Skin of body (tissue), 2 donors: ENCODE results near the gene C2CD2L. TPM values are rescaled to one million over a fixed set of nuclear protein-coding genes. Genes with fewer than 3 reads are reported as not detected.
"Not testable (repeated sequence)": the region's sequence is repeated elsewhere in the genome, so short reads cannot be mapped to it uniquely, and the experiment has no call there.

Experiments
- DNase-seq: peaks from one replicate; lab custom pipeline; 2025; lab: John Stamatoyannopoulos, UW
- total RNA-seq: library from RNA; depleted of rRNA; stranded (reverse); fragments of >200 nt; gene quantifications from one replicate; pipeline ENCODE4 v1.2.3, GENCODE V29; 2014

The C2CD2L gene
- total RNA-seq, 1 donor from 2014 or later = 4.5 TPM

DNA sequence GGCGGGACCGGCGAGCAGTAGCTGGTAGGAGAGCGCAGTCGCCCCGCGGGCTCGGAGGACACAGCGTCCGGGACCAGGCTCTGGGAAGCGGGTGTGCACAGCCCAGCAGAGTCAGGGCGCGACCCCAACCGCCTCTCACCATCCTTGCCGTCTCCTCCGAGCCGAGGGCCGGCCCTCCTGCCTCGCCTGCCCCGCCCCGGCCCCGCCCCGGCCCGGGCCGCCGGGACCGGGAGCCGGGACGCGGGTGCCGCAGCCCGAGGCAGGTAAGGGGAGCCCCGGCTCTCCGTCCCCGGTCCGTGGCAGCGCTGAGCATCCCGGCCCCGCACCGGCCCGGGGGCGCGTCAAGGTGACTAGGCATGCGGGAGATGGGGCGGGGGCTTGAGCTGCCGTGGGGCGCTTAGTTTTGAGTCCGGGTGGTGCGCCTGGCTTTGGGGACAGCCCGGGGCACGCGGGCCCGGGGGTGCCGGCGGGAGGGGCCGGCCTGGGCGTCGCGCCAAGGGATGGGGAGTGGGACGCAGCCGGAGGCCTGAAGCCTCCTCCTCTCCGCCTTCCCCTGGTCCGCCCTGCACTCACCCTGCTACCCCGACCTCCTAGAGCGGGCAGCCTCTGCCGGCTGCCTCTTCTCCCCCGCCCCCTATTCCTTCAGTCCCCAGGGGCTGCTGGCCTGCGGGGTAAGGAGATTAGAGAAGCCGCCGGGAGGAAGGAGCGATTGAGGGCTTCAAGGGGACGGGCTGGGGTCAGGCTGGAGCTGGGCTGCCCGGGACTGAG lies 42.1 kb downstream of the C2CD2L start, which contains the start of gene ABCG4:
Gene ABCG4, plus strand, starts transcription at position 35 of the 768 bp plus-strand sequence. CDS start 914 bp downstream, outside the sequence.
- no peak for DNase-seq

DNA sequence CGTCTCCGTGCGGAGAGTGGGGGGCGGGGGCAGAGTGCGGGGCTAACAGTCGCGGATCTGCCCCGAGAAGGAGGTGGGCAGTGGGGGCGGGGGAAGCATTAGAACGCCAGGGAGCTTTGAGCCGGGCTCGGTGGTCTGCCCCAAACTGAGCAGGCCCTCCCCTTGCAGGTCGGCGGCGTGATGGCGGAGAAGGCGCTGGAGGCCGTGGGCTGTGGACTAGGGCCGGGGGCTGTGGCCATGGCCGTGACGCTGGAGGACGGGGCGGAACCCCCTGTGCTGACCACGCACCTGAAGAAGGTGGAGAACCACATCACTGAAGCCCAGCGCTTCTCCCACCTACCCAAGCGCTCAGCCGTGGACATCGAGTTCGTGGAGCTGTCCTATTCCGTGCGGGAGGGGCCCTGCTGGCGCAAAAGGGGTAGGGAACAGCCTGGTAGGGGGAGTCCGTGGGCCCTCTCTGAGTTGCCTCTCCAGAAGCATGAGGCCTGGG lies 42.7 kb downstream of the C2CD2L start:
- DNase-seq = no peak

DNA sequence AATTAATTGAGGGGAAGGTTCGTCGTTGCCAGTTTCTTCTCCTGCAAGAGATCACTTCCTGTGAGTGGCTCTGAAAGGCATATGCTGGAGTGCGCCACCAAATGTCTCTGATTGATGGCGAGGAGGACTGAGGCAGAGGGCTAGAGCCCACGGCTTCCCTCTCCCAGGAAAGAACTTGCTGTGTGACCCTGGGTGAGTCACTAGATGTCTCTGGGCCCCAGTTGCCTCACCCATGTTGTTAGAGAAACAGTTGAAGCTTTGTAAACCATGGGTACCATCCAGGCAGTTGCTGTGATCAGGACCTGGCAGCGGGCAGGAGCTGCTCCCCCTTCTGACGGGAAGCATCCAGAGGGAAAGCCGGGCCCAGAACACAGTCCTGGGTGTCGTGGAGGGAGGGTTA lies 44.9 kb downstream of the C2CD2L start:
- no peak for DNase-seq

DNA sequence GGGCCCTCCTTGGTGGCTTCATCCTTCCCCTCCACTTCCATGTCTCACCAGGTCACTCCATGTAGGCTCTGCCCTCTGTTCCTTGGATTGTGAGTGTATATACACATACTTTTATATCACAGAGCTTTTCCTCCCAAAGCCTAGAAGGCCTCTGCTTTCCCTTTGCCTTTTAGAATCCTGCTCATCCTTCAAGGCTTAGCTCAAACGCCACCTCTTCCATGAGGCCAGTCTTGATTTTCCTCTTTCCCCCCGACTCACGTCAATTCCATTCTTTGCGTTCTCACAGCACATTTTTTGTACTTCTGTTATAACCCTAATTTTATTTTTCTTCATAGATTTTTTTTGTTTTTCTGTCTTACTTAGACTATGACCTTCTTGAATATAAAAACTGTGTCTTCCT lies 45.5 kb downstream of the C2CD2L start:
- DNase-seq = no peak

DNA sequence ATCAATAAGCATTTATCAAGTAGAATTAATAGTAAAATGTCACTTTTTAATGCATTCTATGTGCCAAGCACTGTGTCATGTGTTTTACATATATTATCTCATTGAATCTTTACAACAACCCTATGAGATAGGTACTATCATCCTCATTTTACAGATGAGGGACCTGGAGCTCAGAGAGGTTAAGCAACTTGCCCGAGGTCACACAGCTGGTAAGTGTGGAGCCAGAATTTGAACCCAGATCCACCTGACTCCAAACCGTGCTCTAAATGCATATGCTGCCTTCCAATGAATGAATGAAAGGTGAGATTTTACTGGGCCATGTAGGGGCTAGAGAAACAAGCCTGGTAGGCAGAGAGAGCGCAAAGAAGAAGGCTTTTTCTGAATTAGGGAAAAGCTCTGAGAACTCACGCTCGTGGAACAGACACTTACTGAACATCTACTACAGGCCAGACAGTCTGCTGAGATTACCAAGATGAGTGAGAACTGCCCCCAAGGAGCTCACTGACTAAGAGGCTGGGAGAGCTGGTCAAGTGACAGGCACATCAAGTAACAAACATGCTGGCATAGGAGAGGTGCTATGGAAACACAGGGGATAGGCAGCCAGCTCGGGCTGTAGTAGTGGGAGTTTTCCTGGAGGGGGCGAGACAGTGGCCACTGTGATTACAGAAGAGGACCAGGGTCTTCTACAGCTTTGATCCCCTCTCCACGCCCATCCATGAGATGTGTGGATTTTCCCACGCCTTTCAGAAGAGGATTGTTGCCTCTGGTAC lies 46.1 kb downstream of the C2CD2L start:
- DNase-seq = no peak

DNA sequence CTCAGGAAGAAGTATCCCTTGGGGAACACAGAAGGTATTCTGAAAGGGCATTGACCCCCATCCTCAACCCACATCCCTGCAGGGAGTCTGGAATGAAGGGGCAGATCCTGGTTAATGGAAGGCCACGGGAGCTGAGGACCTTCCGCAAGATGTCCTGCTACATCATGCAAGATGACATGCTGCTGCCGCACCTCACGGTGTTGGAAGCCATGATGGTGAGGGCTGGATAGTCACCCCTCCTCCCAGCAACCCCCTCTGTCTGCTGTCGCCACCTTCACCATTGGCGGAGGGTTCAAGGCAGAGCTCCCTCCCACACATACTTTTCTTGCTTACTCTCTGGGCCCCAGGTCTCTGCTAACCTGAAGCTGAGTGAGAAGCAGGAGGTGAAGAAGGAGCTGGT lies 47.0 kb downstream of the C2CD2L start:
- DNase-seq = no peak

DNA sequence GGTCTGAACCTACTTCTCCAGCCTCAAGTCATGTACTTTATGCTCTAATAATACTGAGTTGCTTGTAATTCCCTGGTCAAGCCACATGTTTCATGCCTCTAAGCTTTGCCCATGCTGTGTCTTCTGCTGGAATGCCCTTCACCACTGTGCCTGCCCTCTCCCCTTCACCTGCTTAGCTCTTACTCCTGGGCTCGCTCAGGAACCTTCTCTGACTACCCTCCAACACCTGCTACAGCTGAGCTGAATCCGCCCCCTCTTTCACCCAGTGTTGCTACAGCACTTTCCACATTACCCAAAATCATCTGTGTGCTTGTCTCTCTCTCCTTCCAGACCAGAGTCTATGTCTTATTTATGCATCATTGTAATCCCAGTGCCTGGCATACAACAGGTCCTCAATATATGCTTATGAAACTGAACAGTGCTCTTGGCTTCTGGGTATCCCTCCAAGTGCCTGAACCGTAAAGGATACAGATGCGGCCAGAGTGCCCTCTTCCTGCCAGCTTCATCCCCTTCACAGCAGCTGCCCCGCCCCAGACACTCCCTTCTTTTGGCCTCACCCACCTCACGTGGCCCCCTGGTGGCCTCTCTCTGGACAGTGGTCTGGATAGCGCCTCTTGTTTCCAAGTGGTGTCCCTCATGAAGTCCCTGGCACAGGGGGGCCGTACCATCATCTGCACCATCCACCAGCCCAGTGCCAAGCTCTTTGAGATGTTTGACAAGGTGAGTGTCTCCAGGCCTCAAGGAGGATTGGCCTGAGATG lies 48.8 kb downstream of the C2CD2L start:
- no peak for DNase-seq

DNA sequence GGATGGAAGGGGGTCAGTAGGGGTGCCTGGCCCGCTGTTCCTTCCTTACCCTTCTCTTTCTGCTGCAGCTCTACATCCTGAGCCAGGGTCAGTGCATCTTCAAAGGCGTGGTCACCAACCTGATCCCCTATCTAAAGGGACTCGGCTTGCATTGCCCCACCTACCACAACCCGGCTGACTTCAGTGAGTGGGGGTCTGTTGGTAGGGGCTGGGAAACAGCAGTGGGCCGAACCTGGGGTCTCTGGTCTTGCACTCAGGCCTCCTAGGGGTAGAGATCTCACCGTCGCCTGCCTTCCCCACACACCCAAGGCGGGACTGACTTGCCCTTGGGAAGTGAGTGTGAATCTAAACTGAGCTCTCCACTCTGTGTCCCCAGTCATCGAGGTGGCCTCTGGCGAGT lies 49.4 kb downstream of the C2CD2L start:
- DNase-seq = no peak

DNA sequence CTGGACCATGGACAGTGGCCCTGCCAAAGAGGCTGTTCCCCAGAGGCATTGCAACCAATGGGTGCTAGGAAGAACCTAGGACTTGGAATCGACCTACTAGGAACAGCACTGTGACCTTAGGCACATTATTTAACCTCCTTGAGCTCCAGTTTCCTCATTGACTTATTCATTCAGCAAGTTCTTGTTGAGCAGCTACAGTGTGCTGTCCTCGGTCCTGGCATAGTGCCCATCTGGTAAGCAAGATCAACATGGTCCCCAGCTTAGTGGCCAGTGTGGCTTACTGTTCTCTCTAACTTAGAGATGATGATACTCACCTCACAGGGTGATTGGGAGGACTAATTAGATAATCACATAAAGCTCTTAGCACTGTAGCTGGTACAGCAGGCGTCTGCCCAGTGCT lies 49.9 kb downstream of the C2CD2L start:
- DNase-seq = no peak

DNA sequence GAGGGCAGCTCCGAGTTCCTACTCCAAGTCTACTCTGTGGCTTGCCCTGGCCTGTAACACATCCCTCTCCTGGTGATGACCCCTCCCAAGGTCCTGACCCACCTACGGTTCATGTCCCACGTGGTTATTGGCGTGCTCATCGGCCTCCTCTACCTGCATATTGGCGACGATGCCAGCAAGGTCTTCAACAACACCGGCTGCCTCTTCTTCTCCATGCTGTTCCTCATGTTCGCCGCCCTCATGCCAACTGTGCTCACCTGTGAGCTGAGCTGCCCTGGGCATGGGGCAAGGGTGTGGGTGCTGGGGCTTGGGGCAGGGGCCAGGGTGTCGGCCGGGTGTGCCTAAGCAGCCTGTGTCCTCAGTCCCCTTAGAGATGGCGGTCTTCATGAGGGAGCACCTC lies 51.3 kb downstream of the C2CD2L start:
- no peak for DNase-seq

DNA sequence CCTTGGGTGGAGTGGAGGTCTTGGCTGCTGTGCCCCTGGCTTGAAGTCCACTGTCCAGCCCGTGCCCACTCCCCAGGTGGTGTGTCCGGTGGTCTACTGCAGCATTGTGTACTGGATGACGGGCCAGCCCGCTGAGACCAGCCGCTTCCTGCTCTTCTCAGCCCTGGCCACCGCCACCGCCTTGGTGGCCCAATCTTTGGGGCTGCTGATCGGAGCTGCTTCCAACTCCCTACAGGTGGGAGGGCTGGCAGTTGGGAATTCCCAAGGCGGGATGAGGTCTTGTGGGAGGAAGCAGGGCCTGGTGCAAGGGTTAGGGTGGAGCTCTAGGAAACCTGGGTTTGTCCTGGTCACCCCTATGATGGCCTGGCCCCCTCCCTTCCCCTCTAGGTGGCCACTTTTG lies 53.0 kb downstream of the C2CD2L start:
- DNase-seq = no peak

DNA sequence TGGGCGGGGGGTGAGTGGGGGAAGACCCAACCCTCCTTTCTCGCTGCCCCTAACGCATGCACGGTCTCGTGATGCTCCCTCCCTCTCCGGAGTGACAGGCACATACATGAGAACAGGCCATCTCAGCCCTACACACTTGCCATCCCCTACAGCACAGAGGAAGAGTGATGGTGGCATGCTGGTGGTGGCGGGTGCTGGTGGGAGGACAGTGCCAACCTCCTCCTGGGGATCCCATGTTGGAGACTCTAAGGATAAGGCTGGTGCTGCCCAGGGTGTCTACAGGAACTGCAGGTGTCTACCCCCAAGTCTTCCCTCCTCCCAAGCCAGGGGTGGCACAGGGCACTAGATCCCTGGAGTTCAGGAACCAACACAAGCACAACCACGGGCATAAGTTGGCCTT lies 54.7 kb downstream of the C2CD2L start:
- no peak for DNase-seq

DNA sequence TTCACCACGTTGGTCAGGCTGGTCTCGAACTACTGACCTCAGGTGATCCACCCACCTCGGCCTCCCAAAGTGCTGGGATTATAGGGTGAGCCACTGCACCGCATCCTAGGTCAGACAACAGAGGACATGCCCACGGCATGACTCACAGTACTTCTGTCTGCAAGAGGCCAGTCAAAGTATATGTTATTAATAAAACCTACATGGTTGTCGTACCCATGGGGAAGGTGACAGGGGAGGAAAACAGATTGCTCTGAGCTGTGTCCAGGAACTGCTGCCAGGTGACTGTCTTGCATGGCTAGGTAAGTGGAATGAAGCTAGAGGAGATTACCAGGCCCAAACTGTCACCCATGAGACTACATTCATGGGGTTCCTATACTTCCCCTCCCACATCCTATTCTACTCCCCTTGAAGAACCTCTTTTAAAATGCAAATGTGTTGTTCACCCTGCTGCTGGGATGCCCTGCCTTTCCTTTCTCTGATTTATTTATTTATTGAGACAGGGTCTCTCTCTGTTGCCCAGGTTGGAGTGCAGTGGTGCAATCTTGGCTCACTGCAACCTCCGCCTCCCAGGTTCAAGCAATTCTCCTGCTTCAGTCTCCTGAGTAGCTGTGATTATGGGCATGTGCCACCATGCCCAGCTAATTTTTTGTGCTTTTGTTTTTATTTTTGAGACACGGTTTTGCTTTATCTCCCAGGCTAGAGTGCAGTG lies 59.4 kb downstream of the C2CD2L start:
- DNase-seq = no peak

DNA sequence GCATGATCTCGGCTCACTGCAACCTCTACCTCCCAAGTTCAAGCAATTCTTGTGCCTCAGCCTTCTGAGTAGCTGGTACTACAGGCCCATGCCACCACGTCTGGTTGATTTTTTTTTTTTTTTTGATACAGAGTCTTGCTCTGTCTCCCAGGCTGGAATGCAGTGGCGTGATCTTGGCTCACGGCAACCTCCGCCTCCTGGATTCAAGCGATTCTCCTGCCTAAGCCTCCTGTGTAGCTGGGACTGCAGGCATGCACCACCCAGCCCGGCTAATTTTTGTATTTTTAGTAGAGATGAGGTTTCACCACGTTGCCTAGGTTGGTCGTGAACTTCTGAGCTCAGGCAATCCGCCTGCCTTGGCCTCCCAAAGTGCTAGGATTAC lies 59.9 kb downstream of the C2CD2L start:
- not testable (repeated sequence) for DNase-seq

DNA sequence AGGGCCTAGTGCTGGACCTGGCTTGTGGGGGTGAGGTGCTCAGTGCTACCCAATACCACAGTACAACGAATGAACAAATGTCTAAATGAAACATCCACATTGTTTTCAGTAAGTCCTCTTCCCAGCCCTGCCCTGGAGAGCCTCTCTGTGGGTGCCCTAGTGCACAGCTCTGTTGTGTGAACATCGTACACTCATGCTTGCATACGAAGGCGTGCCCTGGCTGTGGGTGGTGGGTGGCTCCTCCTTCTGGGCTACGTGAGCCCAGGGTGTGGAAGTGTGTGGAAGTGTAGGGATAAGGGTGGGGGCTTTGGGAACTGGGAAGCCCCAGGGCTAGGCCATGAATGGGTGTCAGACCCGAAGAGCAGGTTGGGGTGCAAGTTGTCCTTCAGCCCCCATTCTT lies 60.8 kb downstream of the C2CD2L start:
- DNase-seq = no peak

Other genes with a start within 250 kb of the C2CD2L start
- not detected for gene CXCR5, start 223.5 kb upstream of the C2CD2L start, total RNA-seq
- 20.9 TPM for gene BCL9L, start 181.4 kb upstream of the C2CD2L start, total RNA-seq
- gene UPK2, start 151.0 kb upstream of the C2CD2L start, total RNA-seq = not detected
- gene FOXR1, start 135.6 kb upstream of the C2CD2L start, total RNA-seq = not detected
- gene CENATAC, start 109.2 kb upstream of the C2CD2L start, total RNA-seq = 25.2 TPM
- gene RPS25, start 89.0 kb upstream of the C2CD2L start, total RNA-seq = 818 TPM
- 34.2 TPM for gene TRAPPC4, start 88.6 kb upstream of the C2CD2L start, total RNA-seq
- gene SLC37A4, start 76.5 kb upstream of the C2CD2L start, total RNA-seq = 5.5 TPM
- 31.6 TPM for gene HYOU1, start 50.1 kb upstream of the C2CD2L start, total RNA-seq
- gene VPS11, start 39.5 kb upstream of the C2CD2L start, total RNA-seq = 25.4 TPM
- gene HMBS, start 22.5 kb upstream of the C2CD2L start, total RNA-seq = 10.5 TPM
- 10.4 TPM for gene DPAGT1, start 5.5 kb upstream of the C2CD2L start, total RNA-seq
- 14.3 TPM for gene HINFP, start 14.2 kb downstream of the C2CD2L start, total RNA-seq
- 1.1 TPM for gene ABCG4, start 41.7 kb downstream of the C2CD2L start, total RNA-seq
- gene NLRX1, start 61.4 kb downstream of the C2CD2L start, total RNA-seq = 19.1 TPM
- gene NHERF4, start 78.1 kb downstream of the C2CD2L start, total RNA-seq = 0.59 TPM
- 10.9 TPM for gene CBL, start 99.0 kb downstream of the C2CD2L start, total RNA-seq
- 65.5 TPM for gene MCAM, start 209.8 kb downstream of the C2CD2L start, total RNA-seq
- 5.0 TPM for gene RNF26, start 227.2 kb downstream of the C2CD2L start, total RNA-seq
- gene C1QTNF5, start 233.5 kb downstream of the C2CD2L start, total RNA-seq = 14.4 TPM
- 0.10 TPM for gene MFRP, start 239.4 kb downstream of the C2CD2L start, total RNA-seq